ENCODE measurements around the gene HABP4. TPM values are rescaled to one million over a fixed set of nuclear protein-coding genes. Genes with fewer than 3 reads are reported as not detected.

Gene HABP4
- total and polyA plus RNA-seq, 11 donors, result 17.8 to 35.7 (median 25.9) TPM

- DNase-seq, result no peak
- 58 to 62% (median 60%) methylated on average over 14 of the region's 14 CpGs for WGBS, 4 donors
- no peaks in the 10 kb centered on the region for H3K27me3 ChIP-seq
- TF ChIP-seq, protein P1, sequence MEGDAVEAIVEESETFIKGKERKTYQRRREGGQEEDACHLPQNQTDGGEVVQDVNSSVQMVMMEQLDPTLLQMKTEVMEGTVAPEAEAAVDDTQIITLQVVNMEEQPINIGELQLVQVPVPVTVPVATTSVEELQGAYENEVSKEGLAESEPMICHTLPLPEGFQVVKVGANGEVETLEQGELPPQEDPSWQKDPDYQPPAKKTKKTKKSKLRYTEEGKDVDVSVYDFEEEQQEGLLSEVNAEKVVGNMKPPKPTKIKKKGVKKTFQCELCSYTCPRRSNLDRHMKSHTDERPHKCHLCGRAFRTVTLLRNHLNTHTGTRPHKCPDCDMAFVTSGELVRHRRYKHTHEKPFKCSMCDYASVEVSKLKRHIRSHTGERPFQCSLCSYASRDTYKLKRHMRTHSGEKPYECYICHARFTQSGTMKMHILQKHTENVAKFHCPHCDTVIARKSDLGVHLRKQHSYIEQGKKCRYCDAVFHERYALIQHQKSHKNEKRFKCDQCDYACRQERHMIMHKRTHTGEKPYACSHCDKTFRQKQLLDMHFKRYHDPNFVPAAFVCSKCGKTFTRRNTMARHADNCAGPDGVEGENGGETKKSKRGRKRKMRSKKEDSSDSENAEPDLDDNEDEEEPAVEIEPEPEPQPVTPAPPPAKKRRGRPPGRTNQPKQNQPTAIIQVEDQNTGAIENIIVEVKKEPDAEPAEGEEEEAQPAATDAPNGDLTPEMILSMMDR (IDR thresholded peaks at IDR 0.05), result no peak
- no peak for TF ChIP-seq POLR2A (IDR thresholded peaks at IDR 0.05)
- no peak overlapping the region for H3K4me3 ChIP-seq
- peak overlapping the region in 11 of 12 donors; percentile 20 to 79 (median 51) for H3K27ac ChIP-seq
- peaks cover 0 to 31% (median 2%) of the 10 kb centered on the region in 9 donors for H3K36me3 ChIP-seq
- H3K4me1 ChIP-seq, result peaks cover 0 to 38% (median 20%) of the 10 kb centered on the region in 12 donors
- no peaks in the 10 kb centered on the region for H3K9me3 ChIP-seq
- intact Hi-C loops (cut with DNase I), result loop anchor here in 1 of 10 donors (5.0 kb wide), 1 partner anchor 54 kb away; no protein-coding TSS in a partner anchor
- ATAC-seq, result peak; percentile 78 to 89 (median 82)
Measured at GRCh38 chr9:96508227-96508940, 58.4 kb downstream of the HABP4 start.

- no peak for DNase-seq
- Histone ChIP-seq H3K27me3 (no peaks in the 10 kb centered on the region), H3K27ac (peak overlapping the region in 11 of 12 donors; percentile 20 to 79 (median 51)), H3K36me3 (peaks cover 0 to 31% (median 9%) of the 10 kb centered on the region in 9 donors), H3K9me3 (no peaks in the 10 kb centered on the region), H3K4me3 (no peak overlapping the region), H3K4me1 (peaks cover 0 to 38% (median 20%) of the 10 kb centered on the region in 12 donors)
- ATAC-seq, result no peak
- 71 to 81% (median 77%) methylated on average over 5 of the region's 5 CpGs for WGBS, 4 donors
- TF ChIP-seq, protein P1 (IDR thresholded peaks at IDR 0.05), result no peak
- intact Hi-C loops (cut with DNase I), result loop anchor here in 1 of 10 donors (5.0 kb wide), 1 partner anchor 53 kb away; no protein-coding TSS in a partner anchor
Measured at GRCh38 chr9:96509026-96509425, 59.1 kb downstream of the HABP4 start.

DNA sequence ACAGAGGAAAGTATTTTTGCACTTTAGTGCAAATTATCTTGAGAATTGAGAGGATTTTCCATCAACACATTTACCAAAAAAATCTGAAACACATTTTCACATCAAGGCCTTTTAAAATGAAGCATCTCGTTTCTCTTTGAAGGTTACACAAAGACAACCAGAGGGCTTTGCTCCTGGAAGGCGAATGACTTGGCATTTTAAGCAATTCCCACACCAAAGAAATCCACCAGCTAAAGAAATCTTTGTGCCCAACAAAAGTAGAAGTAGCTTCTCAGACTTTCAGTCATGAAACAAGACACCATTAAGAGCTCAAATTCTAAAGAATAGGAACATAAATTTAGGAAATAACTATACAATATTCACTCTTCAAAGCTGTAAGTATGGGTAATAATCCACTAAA lies 59.9 kb downstream of the HABP4 start:
- peaks cover 0 to 35% (median 9%) of the 10 kb centered on the region in 9 donors for H3K36me3 ChIP-seq
- intact Hi-C loops (cut with DNase I), result loop anchor here in 2 of 10 donors (5.0 to 10.0 kb wide), 2 partner anchors 52 to 55 kb away; no protein-coding TSS in a partner anchor
- no peak for ATAC-seq
- H3K4me1 ChIP-seq, result peaks cover 0 to 41% (median 20%) of the 10 kb centered on the region in 12 donors
- H3K27me3 ChIP-seq, result no peaks in the 10 kb centered on the region
- H3K4me3 ChIP-seq, result no peak overlapping the region
- whole genome bisulfite sequencing, 4 donors, result 68 to 84% (median 81%) methylated on average over 2 of the region's 2 CpGs
- no peak for DNase-seq
- peak overlapping the region in 5 of 12 donors; percentile 1 to 66 (median 24) for H3K27ac ChIP-seq
- H3K9me3 ChIP-seq, result no peaks in the 10 kb centered on the region
- TF ChIP-seq POLR2A (IDR thresholded peaks at IDR 0.05), result no peak
- TF ChIP-seq, protein P1 (IDR thresholded peaks at IDR 0.05), result no peak

DNA sequence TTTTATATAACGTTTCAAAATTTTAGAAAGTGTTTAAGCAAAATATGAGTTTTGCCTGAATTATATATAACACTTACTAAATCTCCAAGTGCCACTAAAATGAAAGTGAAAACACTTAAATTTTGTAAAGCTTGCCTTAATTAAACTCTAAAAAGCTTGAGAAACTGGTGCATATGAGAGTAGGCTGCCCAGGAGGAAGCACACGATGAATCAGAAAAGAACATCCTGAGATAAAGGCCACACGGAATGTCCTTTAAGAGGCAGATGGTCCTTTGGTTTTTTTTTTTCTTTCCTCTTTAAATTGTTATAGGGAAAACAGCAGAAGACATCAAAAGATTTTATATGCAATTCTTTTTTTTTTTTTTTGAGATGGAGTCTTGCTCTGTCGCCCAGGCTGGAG lies 60.3 kb downstream of the HABP4 start:
- ATAC-seq, result no peak
- H3K27ac ChIP-seq, result peak overlapping the region in 4 of 12 donors; percentile 1 to 66 (median 38)
- peaks cover 0 to 41% (median 18%) of the 10 kb centered on the region in 12 donors for H3K4me1 ChIP-seq
- no peak for DNase-seq
- WGBS, 4 donors, result 71 to 80% (median 76%) methylated on average over 4 of the region's 4 CpGs
- H3K4me3 ChIP-seq, result no peak overlapping the region
- TF ChIP-seq, protein P1 (IDR thresholded peaks at IDR 0.05), result no peak
- TF ChIP-seq POLR2A (IDR thresholded peaks at IDR 0.05), result no peak
- H3K27me3 ChIP-seq, result no peaks in the 10 kb centered on the region
- no peaks in the 10 kb centered on the region for H3K9me3 ChIP-seq
- intact Hi-C loops (cut with DNase I), result loop anchor here in 1 of 10 donors (10.0 kb wide), 1 partner anchor 55 kb away; no protein-coding TSS in a partner anchor
- peaks cover 0 to 36% (median 9%) of the 10 kb centered on the region in 9 donors for H3K36me3 ChIP-seq

Measured in heart left ventricle (tissue), 16 donors.